Liver (tissue), 9 donors: ENCODE measurements around the gene DLG4. TPM values are rescaled to one million over a fixed set of nuclear protein-coding genes. Genes with fewer than 3 reads are reported as not detected.

Source experiments
- DNase-seq: peaks from one replicate; pipeline ENCODE4 v3.0.0-alpha.2; 2017; ENCODE audit warnings: low spot score
- H3K27ac ChIP-seq, 2 donors: one replicate each; pipeline ENCODE4 v1.7.0; 2013; ENCODE audit warnings: inconsistent platforms in 2 of 2, low read length in 2 of 2, control low read depth in 1 of 2, low read depth in 1 of 2, mild to moderate bottlenecking in 1 of 2
- H3K27me3 ChIP-seq, 4 donors: one replicate each; pipeline versions ENCODE4 v1.6.1 to v1.7.0; 2013; ENCODE audit warnings: low read length in 3 of 4, inconsistent platforms in 1 of 4, mild to moderate bottlenecking in 1 of 4, moderate library complexity in 1 of 4; ENCODE audit not compliant: control insufficient read depth in 4 of 4, insufficient read depth in 4 of 4
- H3K36me3 ChIP-seq, 4 donors: one replicate each; pipeline versions ENCODE4 v1.6.1 to v1.7.0; 2013; ENCODE audit warnings: low read length in 3 of 4, mild to moderate bottlenecking in 3 of 4, low read depth in 1 of 4, moderate library complexity in 1 of 4; ENCODE audit not compliant: control insufficient read depth in 4 of 4, insufficient read depth in 3 of 4
- H3K4me1 ChIP-seq, 4 donors: one replicate each; pipeline versions ENCODE4 v1.6.1 to v1.7.0; 2013; ENCODE audit warnings: low read length in 3 of 4, mild to moderate bottlenecking in 3 of 4, moderate library complexity in 1 of 4; ENCODE audit not compliant: control insufficient read depth in 4 of 4, insufficient read depth in 4 of 4
- H3K4me3 ChIP-seq, 3 donors: one replicate each; pipeline versions ENCODE4 v1.6.1 to v1.7.0; 2013; ENCODE audit warnings: low read length in 3 of 3, control low read depth in 1 of 3, low read depth in 1 of 3, mild to moderate bottlenecking in 1 of 3
- H3K9ac ChIP-seq, 2 donors: one replicate each; pipeline ENCODE4 v1.7.0; 2013; ENCODE audit warnings: low read length in 2 of 2, mild to moderate bottlenecking in 2 of 2, moderate library complexity in 2 of 2, control low read depth in 1 of 2, low read depth in 1 of 2
- H3K9me3 ChIP-seq, 4 donors: one replicate each; pipeline versions ENCODE4 v1.6.1 to v1.7.0; 2013; ENCODE audit warnings: low read length in 3 of 4; ENCODE audit not compliant: control insufficient read depth in 4 of 4
- FOXA1 ChIP-seq: IDR thresholded peaks from 2 replicates; pipeline ENCODE4 v1.6.1; 2016; ENCODE audit warnings: antibody characterized with exemption
- HNF4G ChIP-seq: IDR thresholded peaks from 2 replicates; pipeline ENCODE4 v1.6.1; 2016; ENCODE audit warnings: antibody characterized with exemption
- JUND ChIP-seq, 2 donors: IDR thresholded peaks; 2 replicates each; pipeline ENCODE4 v1.6.1; 2016; ENCODE audit warnings: antibody characterized with exemption in 2 of 2
- NR2F2 ChIP-seq: IDR thresholded peaks from 2 replicates; pipeline ENCODE4 v1.6.1; 2016; ENCODE audit warnings: antibody characterized with exemption
- RAD21 ChIP-seq, 2 donors: IDR thresholded peaks; 2 replicates each; pipeline ENCODE4 v1.6.1; 2016; ENCODE audit warnings: antibody characterized with exemption in 2 of 2, mild to moderate bottlenecking in 2 of 2
- RXRA ChIP-seq, 2 donors: IDR thresholded peaks; 2 replicates each; pipeline ENCODE4 v1.6.1; 2017 to 2018; ENCODE audit warnings: antibody characterized with exemption in 2 of 2, mild to moderate bottlenecking in 1 of 2
- SP1 ChIP-seq: IDR thresholded peaks from 2 replicates; pipeline ENCODE4 v1.6.1; 2018; ENCODE audit warnings: antibody characterized with exemption, mild to moderate bottlenecking
- TAF1 ChIP-seq: conservative IDR thresholded peaks from 2 replicates; pipeline ENCODE4 v1.6.1; 2016; ENCODE audit warnings: antibody characterized with exemption, mild to moderate bottlenecking
- YY1 ChIP-seq: IDR thresholded peaks from 2 replicates; pipeline ENCODE4 v1.6.1; 2016; ENCODE audit warnings: antibody characterized with exemption, mild to moderate bottlenecking
- WGBS: extraction: QIAGEN DNeasy Blood & Tissue Kit; methylation state at CpG from one replicate; pipeline ENCODE4 v1.1.7; 2013; 5-methylcytosine and 5-hydroxymethylcytosine counted together
- polyA plus RNA-seq, 2 donors: library from polyadenylated mRNA; stranded (reverse) in 1 of 2; unstranded in 1 of 2; fragments of 200-250 nt in 1 of 2; fragments of >200 nt in 1 of 2; fragmentation: Nextera tagmentation in 1 of 2; extraction: Ambion mirVana in 1 of 2; gene quantifications; one replicate each; pipeline versions ENCODE4 v1.2.1 to v1.2.3, GENCODE V29; 2013 to 2015
- total RNA-seq, 2 donors: library from RNA; depleted of rRNA; stranded (reverse); fragments of >200 nt; gene quantifications; one replicate each; pipeline ENCODE4 v1.2.3, GENCODE V29; 2014
- TF ChIP-seq, protein P1 (sequence below): IDR thresholded peaks from 2 replicates; pipeline ENCODE4 v1.6.1; 2016; ENCODE audit warnings: antibody characterized with exemption
- TF ChIP-seq, protein P2 (sequence below): IDR thresholded peaks from 2 replicates; pipeline ENCODE4 v1.6.1; 2016; ENCODE audit warnings: antibody characterized with exemption
- TF ChIP-seq, protein P3 (sequence below): IDR thresholded peaks from 2 replicates; pipeline ENCODE4 v1.6.1; 2016; ENCODE audit warnings: antibody characterized with exemption
- donor health status: healthy.
- donor health status: healthy.
- donor health status: healthy.
- donor health status: healthy.
- donor health status: healthy.

DLG4 gene
- total and polyA plus RNA-seq, 4 donors = 0.40 to 5.7 (median 1.9) TPM

DNA sequence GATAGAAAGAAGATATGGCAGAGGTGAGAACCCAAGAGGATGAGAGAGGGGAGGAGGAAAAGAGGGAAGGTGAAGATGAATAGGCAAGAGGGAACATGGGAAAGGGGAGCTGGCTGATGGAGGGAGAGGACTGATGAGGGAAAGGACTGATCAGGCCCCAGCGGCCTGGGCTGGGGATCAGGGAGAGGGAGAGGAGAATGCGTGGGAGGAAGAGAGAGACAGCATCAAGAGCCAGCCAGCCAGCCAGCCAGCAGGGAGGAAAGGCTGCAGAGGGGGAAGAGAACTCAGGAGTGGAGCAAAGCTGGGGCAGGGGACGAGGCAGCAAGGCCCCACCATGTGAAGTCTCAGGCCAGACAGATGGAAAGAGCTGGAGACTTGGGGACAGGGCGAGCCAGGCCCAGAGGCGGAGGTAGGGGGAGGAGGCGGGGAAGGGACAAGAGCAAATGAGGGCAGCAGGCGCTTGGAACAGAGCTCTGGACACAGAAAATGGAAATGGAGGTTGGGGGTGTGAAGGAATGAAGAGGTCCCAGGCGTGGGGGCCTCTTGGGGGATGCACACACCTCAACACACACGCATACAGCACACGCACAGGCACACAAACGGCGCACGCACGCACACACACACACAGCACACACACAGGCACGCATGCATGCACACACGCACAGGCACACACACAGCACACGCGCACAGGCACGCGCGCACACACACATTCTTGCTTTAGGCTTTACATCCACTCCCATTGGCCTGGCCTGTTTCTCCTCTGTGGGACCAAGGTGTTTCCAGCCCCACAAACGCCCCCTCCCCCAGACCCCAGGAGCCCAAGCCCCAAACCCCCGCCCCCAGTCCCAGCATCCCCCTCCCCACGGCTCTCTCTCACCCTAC lies 12.3 kb downstream of the DLG4 start:
- Histone ChIP-seq H3K9me3 (no peaks in the 10 kb centered on the region), H3K27me3 (no peaks in the 10 kb centered on the region), H3K4me1 (peaks cover 0 to 2% (median 0%) of the 10 kb centered on the region in 4 donors)

DNA sequence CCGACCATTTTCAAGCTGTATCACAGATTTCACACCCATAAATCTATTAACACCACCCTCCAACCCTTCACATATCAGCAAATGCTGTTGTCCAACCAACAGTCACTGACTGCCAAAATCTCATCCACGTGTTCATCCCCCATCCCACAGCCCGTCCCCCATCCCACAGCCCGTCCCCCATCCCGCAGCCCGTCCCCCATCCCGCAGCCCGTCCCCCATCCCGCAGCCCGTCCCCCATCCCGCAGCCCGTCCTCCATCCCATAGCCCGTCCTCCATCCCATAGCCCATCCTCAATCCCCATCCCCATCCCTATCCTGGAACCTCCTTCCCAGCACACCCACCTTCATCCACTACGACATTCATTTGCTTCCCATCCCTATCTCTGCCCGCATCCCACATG lies 14.1 kb downstream of the DLG4 start:
- Histone ChIP-seq H3K27me3 (no peaks in the 10 kb centered on the region), H3K9me3 (no peaks in the 10 kb centered on the region), H3K36me3 (no peaks in the 10 kb centered on the region), H3K27ac (peak overlapping the region in 1 of 2 donors; percentile 49), H3K9ac (no peak overlapping the region), H3K4me1 (peaks cover 0 to 2% (median 0%) of the 10 kb centered on the region in 4 donors), H3K4me3 (no peak overlapping the region)
- WGBS = 71% methylated on average over 15 of the region's 15 CpGs
- TF ChIP-seq TAF1 = no peak
- TF ChIP-seq JUND (IDR thresholded peaks at IDR 0.05) = no peak
- TF ChIP-seq RAD21 (IDR thresholded peaks at IDR 0.05) = no peak
- DNase-seq = no peak

More for the DNA sequence above, 12.3 kb downstream of the DLG4 start:
- DNase-seq = no peak
- Histone ChIP-seq H3K4me3 (no peak overlapping the region), H3K36me3 (no peaks in the 10 kb centered on the region), H3K9ac (no peak overlapping the region), H3K27ac (no peak overlapping the region)
- TF ChIP-seq HNF4G (no peak), TAF1 (no peak), YY1 (no peak), FOXA1 (no peak), NR2F2 (no peak), SP1 (no peak)
- TF ChIP-seq, protein P1, sequence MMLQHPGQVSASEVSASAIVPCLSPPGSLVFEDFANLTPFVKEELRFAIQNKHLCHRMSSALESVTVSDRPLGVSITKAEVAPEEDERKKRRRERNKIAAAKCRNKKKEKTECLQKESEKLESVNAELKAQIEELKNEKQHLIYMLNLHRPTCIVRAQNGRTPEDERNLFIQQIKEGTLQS = no peak
- TF ChIP-seq, protein P2, sequence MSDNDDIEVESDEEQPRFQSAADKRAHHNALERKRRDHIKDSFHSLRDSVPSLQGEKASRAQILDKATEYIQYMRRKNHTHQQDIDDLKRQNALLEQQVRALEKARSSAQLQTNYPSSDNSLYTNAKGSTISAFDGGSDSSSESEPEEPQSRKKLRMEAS = no peak
- TF ChIP-seq, protein P3, sequence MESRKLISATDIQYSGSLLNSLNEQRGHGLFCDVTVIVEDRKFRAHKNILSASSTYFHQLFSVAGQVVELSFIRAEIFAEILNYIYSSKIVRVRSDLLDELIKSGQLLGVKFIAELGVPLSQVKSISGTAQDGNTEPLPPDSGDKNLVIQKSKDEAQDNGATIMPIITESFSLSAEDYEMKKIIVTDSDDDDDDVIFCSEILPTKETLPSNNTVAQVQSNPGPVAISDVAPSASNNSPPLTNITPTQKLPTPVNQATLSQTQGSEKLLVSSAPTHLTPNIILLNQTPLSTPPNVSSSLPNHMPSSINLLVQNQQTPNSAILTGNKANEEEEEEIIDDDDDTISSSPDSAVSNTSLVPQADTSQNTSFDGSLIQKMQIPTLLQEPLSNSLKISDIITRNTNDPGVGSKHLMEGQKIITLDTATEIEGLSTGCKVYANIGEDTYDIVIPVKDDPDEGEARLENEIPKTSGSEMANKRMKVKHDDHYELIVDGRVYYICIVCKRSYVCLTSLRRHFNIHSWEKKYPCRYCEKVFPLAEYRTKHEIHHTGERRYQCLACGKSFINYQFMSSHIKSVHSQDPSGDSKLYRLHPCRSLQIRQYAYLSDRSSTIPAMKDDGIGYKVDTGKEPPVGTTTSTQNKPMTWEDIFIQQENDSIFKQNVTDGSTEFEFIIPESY = no peak
- 91% methylated on average over 24 of the region's 24 CpGs for WGBS

DNA sequence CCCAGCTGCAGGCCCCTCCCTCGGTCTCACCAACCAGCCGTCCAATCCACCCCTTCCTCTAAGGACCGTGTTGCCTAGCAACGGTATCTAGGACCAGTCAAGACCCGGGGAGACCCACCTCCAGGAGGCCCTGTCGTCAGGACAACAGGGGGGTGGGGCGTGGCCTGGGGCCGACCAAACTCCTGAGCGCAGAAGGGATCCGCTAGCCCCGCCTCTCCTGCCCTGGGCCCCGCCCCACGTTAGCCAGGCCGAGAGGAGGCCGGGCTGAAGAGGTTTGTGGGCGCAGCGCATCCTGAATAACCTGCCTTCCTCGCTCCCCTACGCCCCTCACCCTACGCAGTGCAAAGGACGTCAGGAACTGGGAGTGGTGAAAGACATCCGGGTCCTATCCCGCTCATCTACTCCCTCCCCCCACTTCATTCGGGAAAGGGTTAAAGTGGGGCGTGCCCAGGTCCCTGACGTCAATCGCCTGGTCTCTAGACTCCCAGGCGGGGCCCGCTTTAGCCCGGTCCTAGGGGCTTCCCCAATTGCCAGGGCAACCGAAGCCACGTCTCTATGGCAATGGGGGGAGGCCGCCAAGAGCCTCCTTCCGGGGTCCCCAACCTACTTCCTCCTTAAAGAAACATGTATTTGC lies 14.7 kb downstream of the DLG4 start:
- Histone ChIP-seq H3K9me3 (no peaks in the 10 kb centered on the region), H3K27ac (peak overlapping the region in 1 of 2 donors; percentile 49), H3K27me3 (no peaks in the 10 kb centered on the region), H3K4me3 (peak overlapping the region; percentile 45 to 58 (median 48)), H3K4me1 (peaks cover 0 to 2% (median 0%) of the 10 kb centered on the region in 4 donors), H3K36me3 (no peaks in the 10 kb centered on the region), H3K9ac (peak overlapping the region in 1 of 2 donors; percentile 38)
- no peak for TF ChIP-seq RXRA (IDR thresholded peaks at IDR 0.05)
- TF ChIP-seq SP1 = peak; percentile 50
- peak; percentile 82 for DNase-seq
- WGBS = 7% methylated on average over 34 of the region's 34 CpGs
